ENCODE measurements around the gene TEX38.

Gene TEX38

DNA sequence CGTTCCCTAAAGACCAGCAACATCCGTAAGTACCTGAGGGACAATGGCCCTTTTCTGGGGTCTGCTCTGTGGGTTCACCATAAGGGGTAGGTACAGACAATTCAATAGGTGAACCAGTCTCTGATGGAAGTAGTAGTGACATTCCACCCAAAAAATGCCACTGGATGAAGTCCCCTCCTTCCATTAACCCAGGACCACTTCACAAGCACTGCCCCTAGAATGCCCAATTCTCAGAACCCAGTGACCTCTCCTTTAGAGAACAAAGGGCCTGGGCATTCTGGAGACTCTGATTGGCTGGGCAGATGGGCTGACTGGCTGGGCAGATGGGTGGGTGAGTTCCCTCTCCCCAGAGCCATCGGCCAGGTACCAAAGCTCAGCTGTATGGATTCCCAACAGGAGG, at the start of gene TEX38:
TEX38 (plus strand) TSS at position 301 of the 400 bp plus-strand sequence; CDS start at position 382, 81 bp downstream.
- no peak for ATAC-seq

DNA sequence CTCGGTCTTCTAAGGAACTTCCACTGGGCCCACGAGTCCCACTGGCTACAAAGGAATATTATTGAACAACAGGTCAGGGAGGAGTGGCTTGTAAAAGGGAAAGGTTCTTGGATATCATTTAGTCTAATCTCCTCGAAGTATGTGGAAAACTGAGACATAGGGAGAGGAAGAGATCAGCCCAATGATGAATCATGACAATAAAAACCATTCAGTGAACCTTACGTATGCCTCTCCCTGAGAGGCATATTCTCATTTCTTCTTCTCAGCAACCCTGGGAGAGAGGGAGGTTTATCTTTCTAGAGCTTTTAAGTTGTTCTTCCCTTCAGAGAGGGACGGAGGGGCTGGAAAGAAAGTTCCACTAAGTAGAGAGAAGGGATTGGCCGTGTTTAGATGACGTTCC, 49.7 kb upstream of the TEX38 start:
- ATAC-seq = no peak
- no peak for TF ChIP-seq SNAI2 (CRISPR knock-in tag; IDR thresholded peaks at IDR 0.05)
- TF ChIP-seq BACH2 (CRISPR knock-in tag; IDR thresholded peaks at IDR 0.05; ENCODE audit: borderline replicate concordance) = no peak
- TF ChIP-seq TCF4 (CRISPR knock-in tag; IDR thresholded peaks at IDR 0.05; ENCODE audit: borderline replicate concordance) = no peak
- TF ChIP-seq ZFP30 (CRISPR knock-in tag; IDR thresholded peaks at IDR 0.05) = no peak
- no peak for TF ChIP-seq ZFP3 (CRISPR knock-in tag; IDR thresholded peaks at IDR 0.05)
- TF ChIP-seq, protein P1, sequence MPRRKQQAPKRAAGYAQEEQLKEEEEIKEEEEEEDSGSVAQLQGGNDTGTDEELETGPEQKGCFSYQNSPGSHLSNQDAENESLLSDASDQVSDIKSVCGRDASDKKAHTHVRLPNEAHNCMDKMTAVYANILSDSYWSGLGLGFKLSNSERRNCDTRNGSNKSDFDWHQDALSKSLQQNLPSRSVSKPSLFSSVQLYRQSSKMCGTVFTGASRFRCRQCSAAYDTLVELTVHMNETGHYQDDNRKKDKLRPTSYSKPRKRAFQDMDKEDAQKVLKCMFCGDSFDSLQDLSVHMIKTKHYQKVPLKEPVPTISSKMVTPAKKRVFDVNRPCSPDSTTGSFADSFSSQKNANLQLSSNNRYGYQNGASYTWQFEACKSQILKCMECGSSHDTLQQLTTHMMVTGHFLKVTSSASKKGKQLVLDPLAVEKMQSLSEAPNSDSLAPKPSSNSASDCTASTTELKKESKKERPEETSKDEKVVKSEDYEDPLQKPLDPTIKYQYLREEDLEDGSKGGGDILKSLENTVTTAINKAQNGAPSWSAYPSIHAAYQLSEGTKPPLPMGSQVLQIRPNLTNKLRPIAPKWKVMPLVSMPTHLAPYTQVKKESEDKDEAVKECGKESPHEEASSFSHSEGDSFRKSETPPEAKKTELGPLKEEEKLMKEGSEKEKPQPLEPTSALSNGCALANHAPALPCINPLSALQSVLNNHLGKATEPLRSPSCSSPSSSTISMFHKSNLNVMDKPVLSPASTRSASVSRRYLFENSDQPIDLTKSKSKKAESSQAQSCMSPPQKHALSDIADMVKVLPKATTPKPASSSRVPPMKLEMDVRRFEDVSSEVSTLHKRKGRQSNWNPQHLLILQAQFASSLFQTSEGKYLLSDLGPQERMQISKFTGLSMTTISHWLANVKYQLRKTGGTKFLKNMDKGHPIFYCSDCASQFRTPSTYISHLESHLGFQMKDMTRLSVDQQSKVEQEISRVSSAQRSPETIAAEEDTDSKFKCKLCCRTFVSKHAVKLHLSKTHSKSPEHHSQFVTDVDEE (CRISPR knock-in tag; IDR thresholded peaks at IDR 0.05) = no peak
- no peak for TF ChIP-seq CSDC2 (CRISPR knock-in tag; IDR thresholded peaks at IDR 0.05)
- TF ChIP-seq PPARA (CRISPR knock-in tag; IDR thresholded peaks at IDR 0.05; ENCODE audit: borderline replicate concordance) = no peak
- TF ChIP-seq ZNF8 (CRISPR knock-in tag; IDR thresholded peaks at IDR 0.05) = no peak
- TF ChIP-seq ZC3H10 (CRISPR knock-in tag; IDR thresholded peaks at IDR 0.05) = no peak
- no peak for TF ChIP-seq ZNF70 (CRISPR knock-in tag; IDR thresholded peaks at IDR 0.05)
- TF ChIP-seq ESRRG (CRISPR knock-in tag; IDR thresholded peaks at IDR 0.05) = no peak
- TF ChIP-seq, protein P2, sequence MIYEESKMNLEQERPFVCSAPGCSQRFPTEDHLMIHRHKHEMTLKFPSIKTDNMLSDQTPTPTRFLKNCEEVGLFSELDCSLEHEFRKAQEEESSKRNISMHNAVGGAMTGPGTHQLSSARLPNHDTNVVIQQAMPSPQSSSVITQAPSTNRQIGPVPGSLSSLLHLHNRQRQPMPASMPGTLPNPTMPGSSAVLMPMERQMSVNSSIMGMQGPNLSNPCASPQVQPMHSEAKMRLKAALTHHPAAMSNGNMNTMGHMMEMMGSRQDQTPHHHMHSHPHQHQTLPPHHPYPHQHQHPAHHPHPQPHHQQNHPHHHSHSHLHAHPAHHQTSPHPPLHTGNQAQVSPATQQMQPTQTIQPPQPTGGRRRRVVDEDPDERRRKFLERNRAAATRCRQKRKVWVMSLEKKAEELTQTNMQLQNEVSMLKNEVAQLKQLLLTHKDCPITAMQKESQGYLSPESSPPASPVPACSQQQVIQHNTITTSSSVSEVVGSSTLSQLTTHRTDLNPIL (CRISPR knock-in tag; IDR thresholded peaks at IDR 0.05; ENCODE audit: low read depth) = no peak
- TF ChIP-seq, protein P3, sequence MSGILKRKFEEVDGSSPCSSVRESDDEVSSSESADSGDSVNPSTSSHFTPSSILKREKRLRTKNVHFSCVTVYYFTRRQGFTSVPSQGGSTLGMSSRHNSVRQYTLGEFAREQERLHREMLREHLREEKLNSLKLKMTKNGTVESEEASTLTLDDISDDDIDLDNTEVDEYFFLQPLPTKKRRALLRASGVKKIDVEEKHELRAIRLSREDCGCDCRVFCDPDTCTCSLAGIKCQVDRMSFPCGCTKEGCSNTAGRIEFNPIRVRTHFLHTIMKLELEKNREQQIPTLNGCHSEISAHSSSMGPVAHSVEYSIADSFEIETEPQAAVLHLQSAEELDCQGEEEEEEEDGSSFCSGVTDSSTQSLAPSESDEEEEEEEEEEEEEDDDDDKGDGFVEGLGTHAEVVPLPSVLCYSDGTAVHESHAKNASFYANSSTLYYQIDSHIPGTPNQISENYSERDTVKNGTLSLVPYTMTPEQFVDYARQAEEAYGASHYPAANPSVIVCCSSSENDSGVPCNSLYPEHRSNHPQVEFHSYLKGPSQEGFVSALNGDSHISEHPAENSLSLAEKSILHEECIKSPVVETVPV (CRISPR knock-in tag; IDR thresholded peaks at IDR 0.05) = no peak
- TF ChIP-seq ARNTL (CRISPR knock-in tag; IDR thresholded peaks at IDR 0.05; ENCODE audit: borderline replicate concordance, low read depth) = no peak
- TF ChIP-seq OSR1 (CRISPR knock-in tag; IDR thresholded peaks at IDR 0.05) = no peak
- TF ChIP-seq, protein P4, sequence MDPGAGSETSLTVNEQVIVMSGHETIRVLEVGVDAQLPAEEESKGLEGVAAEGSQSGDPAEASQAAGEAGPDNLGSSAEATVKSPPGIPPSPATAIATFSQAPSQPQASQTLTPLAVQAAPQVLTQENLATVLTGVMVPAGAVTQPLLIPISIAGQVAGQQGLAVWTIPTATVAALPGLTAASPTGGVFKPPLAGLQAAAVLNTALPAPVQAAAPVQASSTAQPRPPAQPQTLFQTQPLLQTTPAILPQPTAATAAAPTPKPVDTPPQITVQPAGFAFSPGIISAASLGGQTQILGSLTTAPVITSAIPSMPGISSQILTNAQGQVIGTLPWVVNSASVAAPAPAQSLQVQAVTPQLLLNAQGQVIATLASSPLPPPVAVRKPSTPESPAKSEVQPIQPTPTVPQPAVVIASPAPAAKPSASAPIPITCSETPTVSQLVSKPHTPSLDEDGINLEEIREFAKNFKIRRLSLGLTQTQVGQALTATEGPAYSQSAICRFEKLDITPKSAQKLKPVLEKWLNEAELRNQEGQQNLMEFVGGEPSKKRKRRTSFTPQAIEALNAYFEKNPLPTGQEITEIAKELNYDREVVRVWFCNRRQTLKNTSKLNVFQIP (CRISPR knock-in tag; IDR thresholded peaks at IDR 0.05; ENCODE audit: borderline replicate concordance, low read depth) = no peak
- TF ChIP-seq, protein P5, sequence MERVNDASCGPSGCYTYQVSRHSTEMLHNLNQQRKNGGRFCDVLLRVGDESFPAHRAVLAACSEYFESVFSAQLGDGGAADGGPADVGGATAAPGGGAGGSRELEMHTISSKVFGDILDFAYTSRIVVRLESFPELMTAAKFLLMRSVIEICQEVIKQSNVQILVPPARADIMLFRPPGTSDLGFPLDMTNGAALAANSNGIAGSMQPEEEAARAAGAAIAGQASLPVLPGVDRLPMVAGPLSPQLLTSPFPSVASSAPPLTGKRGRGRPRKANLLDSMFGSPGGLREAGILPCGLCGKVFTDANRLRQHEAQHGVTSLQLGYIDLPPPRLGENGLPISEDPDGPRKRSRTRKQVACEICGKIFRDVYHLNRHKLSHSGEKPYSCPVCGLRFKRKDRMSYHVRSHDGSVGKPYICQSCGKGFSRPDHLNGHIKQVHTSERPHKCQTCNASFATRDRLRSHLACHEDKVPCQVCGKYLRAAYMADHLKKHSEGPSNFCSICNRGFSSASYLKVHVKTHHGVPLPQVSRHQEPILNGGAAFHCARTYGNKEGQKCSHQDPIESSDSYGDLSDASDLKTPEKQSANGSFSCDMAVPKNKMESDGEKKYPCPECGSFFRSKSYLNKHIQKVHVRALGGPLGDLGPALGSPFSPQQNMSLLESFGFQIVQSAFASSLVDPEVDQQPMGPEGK (CRISPR knock-in tag; IDR thresholded peaks at IDR 0.05; ENCODE audit: borderline replicate concordance) = no peak

More for the DNA sequence above, at the start of gene TEX38:
- no peak for TF ChIP-seq BACH2 (CRISPR knock-in tag; IDR thresholded peaks at IDR 0.05; ENCODE audit: borderline replicate concordance)
- TF ChIP-seq ISL1 (CRISPR knock-in tag; IDR thresholded peaks at IDR 0.05) = no peak
- TF ChIP-seq, protein P2 (CRISPR knock-in tag; IDR thresholded peaks at IDR 0.05; ENCODE audit: low read depth) = no peak
- no peak for TF ChIP-seq ZC3H10 (CRISPR knock-in tag; IDR thresholded peaks at IDR 0.05)
- no peak for TF ChIP-seq ZFP3 (CRISPR knock-in tag; IDR thresholded peaks at IDR 0.05)

DNA sequence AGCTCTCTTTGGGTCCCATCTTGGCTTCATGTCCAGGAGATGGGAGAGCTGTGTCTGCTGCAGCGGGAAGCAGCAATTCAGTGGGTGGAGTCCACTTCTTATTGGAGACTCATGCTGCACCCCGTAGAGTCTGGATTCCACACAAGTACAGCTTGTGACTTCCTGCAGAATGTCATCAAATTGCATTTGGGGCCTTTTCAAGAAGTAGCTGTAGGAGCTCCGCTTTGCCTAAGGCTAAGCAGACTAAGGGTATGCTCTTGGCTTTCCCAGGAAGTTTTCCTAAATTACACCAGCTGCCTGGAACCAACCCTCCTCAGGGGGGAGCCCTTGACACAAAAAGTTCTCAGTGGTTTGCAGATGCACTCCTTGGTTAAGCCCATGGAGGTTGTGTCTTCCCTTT, 49.3 kb upstream of the TEX38 start:
- TF ChIP-seq ARNTL (CRISPR knock-in tag; IDR thresholded peaks at IDR 0.05; ENCODE audit: borderline replicate concordance, low read depth) (no peak), ZFP30 (CRISPR knock-in tag; IDR thresholded peaks at IDR 0.05) (no peak), TCF4 (CRISPR knock-in tag; IDR thresholded peaks at IDR 0.05; ENCODE audit: borderline replicate concordance) (no peak), ZC3H10 (CRISPR knock-in tag; IDR thresholded peaks at IDR 0.05) (no peak), RARB (CRISPR knock-in tag; IDR thresholded peaks at IDR 0.05) (no peak), BACH2 (CRISPR knock-in tag; IDR thresholded peaks at IDR 0.05; ENCODE audit: borderline replicate concordance) (no peak)
- TF ChIP-seq, protein P4 (CRISPR knock-in tag; IDR thresholded peaks at IDR 0.05; ENCODE audit: borderline replicate concordance, low read depth) = no peak
- TF ChIP-seq, protein P1 (CRISPR knock-in tag; IDR thresholded peaks at IDR 0.05) = no peak
- peak; percentile 82 for ATAC-seq

Data from SK-N-SH treated with all-trans-retinoic acid at 6 μM for 48 hours (cell line).